GM12865 (cell line): ENCODE data around the gene HLCS.

ENCODE experiments used
- DNase-seq: peaks from one replicate; pipeline ENCODE4 v3.0.0; 2010; ENCODE audit warnings: low read depth
- H3K4me3 ChIP-seq: 2 replicates; pipeline ENCODE4 v1.5.1; 2011; ENCODE audit warnings: mild to moderate bottlenecking, low read depth, low read length, control low read depth
- CTCF ChIP-seq: IDR thresholded peaks from 2 replicates; pipeline ENCODE4 v1.5.1; 2011; ENCODE audit warnings: low read length, control low read depth, low read depth, inconsistent platforms; ENCODE audit not compliant: insufficient read depth; ENCODE audit errors: missing control alignments

Gene HLCS

GRCh38 chr21:36780861-36781260, 185.6 kb downstream of the HLCS start:
- H3K4me3 ChIP-seq = no peak overlapping the region
- no peak for TF ChIP-seq CTCF
- DNase-seq = no peak

GRCh38 chr21:36776981-36777617, 189.4 kb downstream of the HLCS start:
- no peak overlapping the region for H3K4me3 ChIP-seq
- TF ChIP-seq CTCF = no peak
- DNase-seq = no peak

- TF ChIP-seq CTCF = no peak
- no peak overlapping the region for H3K4me3 ChIP-seq
- DNase-seq = no peak
Observed at GRCh38 chr21:36773995-36774394, 192.5 kb downstream of the HLCS start.

GRCh38 chr21:36773117-36773516, 193.4 kb downstream of the HLCS start:
- no peak for DNase-seq
- TF ChIP-seq CTCF = no peak

GRCh38 chr21:36769051-36769839, 197.2 kb downstream of the HLCS start:
- TF ChIP-seq CTCF = no peak
- no peak overlapping the region for H3K4me3 ChIP-seq
- DNase-seq = no peak

More at GRCh38 chr21:36773117-36773516, 193.4 kb downstream of the HLCS start:
- no peak overlapping the region for H3K4me3 ChIP-seq

GRCh38 chr21:36768496-36768895, 198.0 kb downstream of the HLCS start:
- TF ChIP-seq CTCF = no peak
- H3K4me3 ChIP-seq = no peak overlapping the region
- no peak for DNase-seq
